ENCODE results near the gene CBY1. TPM values are rescaled to one million over a fixed set of nuclear protein-coding genes. Genes with fewer than 3 reads are reported as not detected.

CBY1 gene
- total RNA-seq, 3 donors from 2014 or later: 18.1 to 21.1 (median 20.0) TPM

- no peak for DNase-seq (ENCODE audit: low spot score in 2 of 2)
- H3K4me1 ChIP-seq: no peaks in the 10 kb centered on the region
- intact Hi-C loops (cut with DNase I; ENCODE audit: low total_unique reads): no loop called here
- no peaks in the 10 kb centered on the region for H3K27me3 ChIP-seq
- no peak for TF ChIP-seq CTCF (IDR thresholded peaks at IDR 0.05)
- no peaks in the 10 kb centered on the region for H3K9me3 ChIP-seq
- H3K36me3 ChIP-seq: no peaks in the 10 kb centered on the region
- no peak overlapping the region for H3K27ac ChIP-seq
- H3K4me3 ChIP-seq: no peak overlapping the region
Measured at GRCh38 chr22:38649841-38650522, 6.5 kb upstream of the CBY1 start.

- Histone ChIP-seq H3K4me3 (no peak overlapping the region), H3K9me3 (no peaks in the 10 kb centered on the region), H3K4me1 (no peaks in the 10 kb centered on the region), H3K36me3 (no peaks in the 10 kb centered on the region), H3K27me3 (no peaks in the 10 kb centered on the region), H3K27ac (no peak overlapping the region)
- intact Hi-C loops (cut with DNase I; ENCODE audit: low total_unique reads): no loop called here
- DNase-seq (ENCODE audit: low spot score in 2 of 2): no peak
- TF ChIP-seq CTCF (IDR thresholded peaks at IDR 0.05) (no peak), POLR2A (IDR thresholded peaks at IDR 0.05) (no peak), POLR2AphosphoS5 (IDR thresholded peaks at IDR 0.05) (no peak)
Measured at GRCh38 chr22:38652859-38653258, 3.6 kb upstream of the CBY1 start.

- no peak for TF ChIP-seq POLR2A (IDR thresholded peaks at IDR 0.05)
- TF ChIP-seq CTCF (IDR thresholded peaks at IDR 0.05): no peak
- no peak for TF ChIP-seq POLR2AphosphoS5 (IDR thresholded peaks at IDR 0.05)
Measured at GRCh38 chr22:38653741-38654140, 2.7 kb upstream of the CBY1 start.

GRCh38 chr22:38655519-38656255, 751 bp upstream of the CBY1 start:
- Histone ChIP-seq H3K4me1 (no peaks in the 10 kb centered on the region), H3K4me3 (peak overlapping the region; percentile 73 to 100 (median 93)), H3K27me3 (no peaks in the 10 kb centered on the region), H3K9me3 (no peaks in the 10 kb centered on the region), H3K36me3 (no peaks in the 10 kb centered on the region), H3K27ac (peak overlapping the region; percentile 88 to 98)
- TF ChIP-seq POLR2A (IDR thresholded peaks at IDR 0.05): no peak
- no peak for TF ChIP-seq POLR2AphosphoS5 (IDR thresholded peaks at IDR 0.05)
- TF ChIP-seq CTCF (IDR thresholded peaks at IDR 0.05): no peak
- DNase-seq (ENCODE audit: low spot score in 2 of 2): no peak
- intact Hi-C loops (cut with DNase I; ENCODE audit: low total_unique reads): no loop called here

More at GRCh38 chr22:38653741-38654140, 2.7 kb upstream of the CBY1 start:
- no peaks in the 10 kb centered on the region for H3K9me3 ChIP-seq
- intact Hi-C loops (cut with DNase I; ENCODE audit: low total_unique reads): no loop called here
- no peak for DNase-seq (ENCODE audit: low spot score in 2 of 2)
- H3K4me3 ChIP-seq: no peak overlapping the region
- no peaks in the 10 kb centered on the region for H3K36me3 ChIP-seq
- no peak overlapping the region for H3K27ac ChIP-seq
- no peaks in the 10 kb centered on the region for H3K4me1 ChIP-seq
- H3K27me3 ChIP-seq: no peaks in the 10 kb centered on the region

Measured in breast epithelium (tissue), 4 donors.